SKM-1 (cell line): ENCODE results near the gene B9D1.

Experiments
- DNase-seq: peaks from one replicate; lab custom pipeline; 2025; ENCODE audit not compliant: unreplicated experiment; lab: John Stamatoyannopoulos, UW

The B9D1 gene

GRCh38 chr17:19388791-19389785, 26.6 kb upstream of the B9D1 start:
- DNase-seq, result no peak

- no peak for DNase-seq
Observed at GRCh38 chr17:19387921-19388521, 25.5 kb upstream of the B9D1 start.

GRCh38 chr17:19386974-19387920, 24.7 kb upstream of the B9D1 start, which contains the start of gene MFAP4:
Gene MFAP4, minus strand, starts transcription at chr17:19387190. Its CDS starts 35 bp downstream, at chr17:19387155.
- no peak for DNase-seq

- DNase-seq, result peak; percentile 77
Observed at GRCh38 chr17:19386051-19386929, 23.8 kb upstream of the B9D1 start.

GRCh38 chr17:19385521-19385983, 23.0 kb upstream of the B9D1 start:
- DNase-seq, result no peak

- DNase-seq, result no peak
Observed at GRCh38 chr17:19384723-19385391, 22.3 kb upstream of the B9D1 start.

- no peak for DNase-seq
Observed at GRCh38 chr17:19383681-19384470, 21.4 kb upstream of the B9D1 start.

- no peak for DNase-seq
Observed at GRCh38 chr17:19382531-19383444, 20.3 kb upstream of the B9D1 start.

- no peak for DNase-seq
Observed at GRCh38 chr17:19381741-19382444, 19.4 kb upstream of the B9D1 start.

GRCh38 chr17:19381361-19381740, 18.8 kb upstream of the B9D1 start:
- DNase-seq, result no peak

- no peak for DNase-seq
Observed at GRCh38 chr17:19380481-19381301, 18.2 kb upstream of the B9D1 start.

GRCh38 chr17:19379361-19380065, 17.0 kb upstream of the B9D1 start:
- DNase-seq, result no peak

GRCh38 chr17:19378416-19379360, 16.2 kb upstream of the B9D1 start, which contains the start of gene MAPK7:
Gene MAPK7, plus strand, starts transcription at chr17:19378498. Its CDS starts 403 bp downstream, at chr17:19378901.
- no peak for DNase-seq
